ENCODE measurements around the gene CCN5. TPM values are rescaled to one million over a fixed set of nuclear protein-coding genes. Genes with fewer than 3 reads are reported as not detected.

The CCN5 gene
- total and polyA plus RNA-seq, 2 experiments from 2014 or later = 0.20 TPM; not detected in 1

- Histone ChIP-seq H3K4me3 (no peak overlapping the region), H3K27ac (no peak overlapping the region), H3K9me3 (ENCODE audit: low read depth) (no peaks in the 10 kb centered on the region), H3K36me3 (no peaks in the 10 kb centered on the region), H3K27me3 (peaks cover 33% of the 10 kb centered on the region), H3K4me1 (ENCODE audit: low read depth) (peaks cover 4% of the 10 kb centered on the region)
- DNase-seq (ENCODE audit: low read depth in 1 of 2, low spot score in 1 of 2) = peak; percentile 84 to 85
- peak; percentile 81 for TF ChIP-seq CTCF (IDR thresholded peaks at IDR 0.05; ENCODE audit: low read depth, low read length)
These were observed 32.2 kb downstream of the CCN5 start for GRCh38 chr20:44747166-44748004.

GRCh38 chr20:44748005-44748370 lies 32.8 kb downstream of the CCN5 start:
- no peak for DNase-seq (ENCODE audit: low read depth in 1 of 2, low spot score in 1 of 2)
- Histone ChIP-seq H3K27me3 (peaks cover 33% of the 10 kb centered on the region), H3K36me3 (no peaks in the 10 kb centered on the region), H3K9me3 (ENCODE audit: low read depth) (no peaks in the 10 kb centered on the region), H3K4me3 (no peak overlapping the region), H3K27ac (no peak overlapping the region), H3K4me1 (ENCODE audit: low read depth) (no peaks in the 10 kb centered on the region)
- no peak for TF ChIP-seq CTCF (IDR thresholded peaks at IDR 0.05; ENCODE audit: low read depth, low read length)

- no peaks in the 10 kb centered on the region for H3K36me3 ChIP-seq
- H3K27me3 ChIP-seq = peaks cover 22% of the 10 kb centered on the region
- peak; percentile 17 for TF ChIP-seq CTCF (IDR thresholded peaks at IDR 0.05; ENCODE audit: low read depth, low read length)
- DNase-seq (ENCODE audit: low read depth in 1 of 2, low spot score in 1 of 2) = no peak
- no peaks in the 10 kb centered on the region for H3K4me1 ChIP-seq (ENCODE audit: low read depth)
- no peak overlapping the region for H3K4me3 ChIP-seq
- H3K27ac ChIP-seq = no peak overlapping the region
- no peaks in the 10 kb centered on the region for H3K9me3 ChIP-seq (ENCODE audit: low read depth)
These were observed 35.1 kb downstream of the CCN5 start for GRCh38 chr20:44750081-44750805.

GRCh38 chr20:44752099-44752931 lies 37.1 kb downstream of the CCN5 start:
- TF ChIP-seq CTCF (IDR thresholded peaks at IDR 0.05; ENCODE audit: low read depth, low read length) = no peak
- H3K36me3 ChIP-seq = no peaks in the 10 kb centered on the region
- H3K4me1 ChIP-seq (ENCODE audit: low read depth) = no peaks in the 10 kb centered on the region
- no peak for DNase-seq (ENCODE audit: low read depth in 1 of 2, low spot score in 1 of 2)
- H3K9me3 ChIP-seq (ENCODE audit: low read depth) = no peaks in the 10 kb centered on the region
- no peak overlapping the region for H3K4me3 ChIP-seq
- no peak overlapping the region for H3K27ac ChIP-seq
- H3K27me3 ChIP-seq = peaks cover under 1% of the 10 kb centered on the region

GRCh38 chr20:44754554-44754953 lies 39.4 kb downstream of the CCN5 start:
- no peak for DNase-seq (ENCODE audit: low read depth in 1 of 2, low spot score in 1 of 2)

More at GRCh38 chr20:44754554-44754953, 39.4 kb downstream of the CCN5 start:
- H3K9me3 ChIP-seq (ENCODE audit: low read depth) = no peaks in the 10 kb centered on the region
- no peaks in the 10 kb centered on the region for H3K27me3 ChIP-seq
- TF ChIP-seq CTCF (IDR thresholded peaks at IDR 0.05; ENCODE audit: low read depth, low read length) = no peak
- H3K27ac ChIP-seq = no peak overlapping the region
- H3K4me3 ChIP-seq = no peak overlapping the region
- H3K4me1 ChIP-seq (ENCODE audit: low read depth) = no peaks in the 10 kb centered on the region
- no peaks in the 10 kb centered on the region for H3K36me3 ChIP-seq
